ENCODE measurements around the gene DCBLD1.

The DCBLD1 gene

GRCh38 chr6:117472667-117473066 lies 9.8 kb upstream of the DCBLD1 start:
- no peak for DNase-seq (ENCODE audit: low spot score)

GRCh38 chr6:117473401-117473800 lies 9.1 kb upstream of the DCBLD1 start:
- no peak for DNase-seq (ENCODE audit: low spot score)

GRCh38 chr6:117477988-117478852 lies 4.3 kb upstream of the DCBLD1 start:
- no peak for DNase-seq (ENCODE audit: low spot score)

GRCh38 chr6:117478853-117479231 lies 3.6 kb upstream of the DCBLD1 start:
- no peak for DNase-seq (ENCODE audit: low spot score)

GRCh38 chr6:117480651-117481050 lies 1.8 kb upstream of the DCBLD1 start:
- no peak for DNase-seq (ENCODE audit: low spot score)

GRCh38 chr6:117481278-117481925 lies 1.1 kb upstream of the DCBLD1 start:
- no peak for DNase-seq (ENCODE audit: low spot score)

GRCh38 chr6:117481926-117482239 lies 591 bp upstream of the DCBLD1 start:
- no peak for DNase-seq (ENCODE audit: low spot score)

- DNase-seq (ENCODE audit: low spot score): peak; percentile 72
Measured at GRCh38 chr6:117483004-117483644, 650 bp downstream of the DCBLD1 start.

- DNase-seq (ENCODE audit: low spot score): peak; percentile 41
Measured at GRCh38 chr6:117483645-117484016, 1.2 kb downstream of the DCBLD1 start.

- no peak for DNase-seq (ENCODE audit: low spot score)
Measured at GRCh38 chr6:117484052-117484646, 1.7 kb downstream of the DCBLD1 start.

- no peak for DNase-seq (ENCODE audit: low spot score)
Measured at GRCh38 chr6:117485433-117485832, 3.0 kb downstream of the DCBLD1 start.

- no peak for DNase-seq (ENCODE audit: low spot score)
Measured at GRCh38 chr6:117487821-117488220, 5.3 kb downstream of the DCBLD1 start.

GRCh38 chr6:117489003-117489402 lies 6.5 kb downstream of the DCBLD1 start:
- DNase-seq (ENCODE audit: low spot score): no peak

GRCh38 chr6:117491916-117492315 lies 9.4 kb downstream of the DCBLD1 start:
- no peak for DNase-seq (ENCODE audit: low spot score)

GRCh38 chr6:117493470-117493869 lies 11.0 kb downstream of the DCBLD1 start:
- no peak for DNase-seq (ENCODE audit: low spot score)

- no peak for DNase-seq (ENCODE audit: low spot score)
Measured at GRCh38 chr6:117494283-117494682, 11.8 kb downstream of the DCBLD1 start.

GRCh38 chr6:117494694-117495318 lies 12.3 kb downstream of the DCBLD1 start:
- no peak for DNase-seq (ENCODE audit: low spot score)

GRCh38 chr6:117495425-117495824 lies 13.0 kb downstream of the DCBLD1 start:
- DNase-seq (ENCODE audit: low spot score): no peak

GRCh38 chr6:117495869-117496268 lies 13.4 kb downstream of the DCBLD1 start:
- no peak for DNase-seq (ENCODE audit: low spot score)

- no peak for DNase-seq (ENCODE audit: low spot score)
Measured at GRCh38 chr6:117496383-117496990, 14.0 kb downstream of the DCBLD1 start.

GRCh38 chr6:117497237-117497636 lies 14.8 kb downstream of the DCBLD1 start:
- DNase-seq (ENCODE audit: low spot score): no peak

- no peak for DNase-seq (ENCODE audit: low spot score)
Measured at GRCh38 chr6:117498159-117498558, 15.7 kb downstream of the DCBLD1 start.
